Central memory CD4-positive, alpha-beta T cell (primary cell): ENCODE results near the gene CACNB3.

Experiments
- DNase-seq: peaks from one replicate; pipeline ENCODE4 v3.0.0; 2022
- total RNA-seq, 3 experiments: gene quantifications; one replicate each; lab custom pipeline; 2026; lab: John Stamatoyannopoulos, UW

CACNB3 gene
- 3.8 to 11.0 (median 5.8) reads per million in 3 experiments for total RNA-seq

GRCh38 chr12:48817873-48818830 is at the start of gene CACNB3:
Gene CACNB3, plus strand, starts transcription at chr12:48818496. Its CDS starts 434 bp downstream, at chr12:48818930.
- DNase-seq, result peak; percentile 75

- DNase-seq, result no peak
These were observed 49.6 kb upstream of the CACNB3 start for GRCh38 chr12:48768736-48769135.

GRCh38 chr12:48770756-48771155 is 47.5 kb upstream of the CACNB3 start:
- no peak for DNase-seq

GRCh38 chr12:48771588-48772112 is 46.6 kb upstream of the CACNB3 start:
- DNase-seq, result no peak

- DNase-seq, result no peak
These were observed 44.6 kb upstream of the CACNB3 start for GRCh38 chr12:48773686-48774085.

- no peak for DNase-seq
These were observed 43.8 kb upstream of the CACNB3 start for GRCh38 chr12:48774516-48774915.

GRCh38 chr12:48775299-48775698 is 43.0 kb upstream of the CACNB3 start:
- DNase-seq, result no peak

- no peak for DNase-seq
These were observed 42.2 kb upstream of the CACNB3 start for GRCh38 chr12:48775991-48776649.

GRCh38 chr12:48776956-48777355 is 41.3 kb upstream of the CACNB3 start:
- no peak for DNase-seq

- DNase-seq, result no peak
These were observed 40.5 kb upstream of the CACNB3 start for GRCh38 chr12:48777501-48778400.

GRCh38 chr12:48779869-48780268 is 38.4 kb upstream of the CACNB3 start:
- DNase-seq, result no peak

- DNase-seq, result no peak
These were observed 37.8 kb upstream of the CACNB3 start for GRCh38 chr12:48780381-48781025.

GRCh38 chr12:48781750-48782456 is 36.4 kb upstream of the CACNB3 start:
- no peak for DNase-seq

GRCh38 chr12:48782457-48783395 is 35.6 kb upstream of the CACNB3 start:
- no peak for DNase-seq

GRCh38 chr12:48783432-48783831 is 34.9 kb upstream of the CACNB3 start:
- no peak for DNase-seq

GRCh38 chr12:48786591-48787544 is 31.4 kb upstream of the CACNB3 start:
- no peak for DNase-seq

GRCh38 chr12:48787791-48788523 is 30.3 kb upstream of the CACNB3 start:
- no peak for DNase-seq

GRCh38 chr12:48788524-48788853 is 29.8 kb upstream of the CACNB3 start:
- no peak for DNase-seq
